Measurements from ENCODE around the gene GOLPH3. TPM values are rescaled to one million over a fixed set of nuclear protein-coding genes. Genes with fewer than 3 reads are reported as not detected.
"Not testable (repeated sequence)": the region's sequence is repeated elsewhere in the genome, so short reads cannot be mapped to it uniquely, and the experiment has no call there.

The GOLPH3 gene
- total and polyA plus RNA-seq, 7 donors = 23.0 to 55.3 (median 31.0) TPM

DNA sequence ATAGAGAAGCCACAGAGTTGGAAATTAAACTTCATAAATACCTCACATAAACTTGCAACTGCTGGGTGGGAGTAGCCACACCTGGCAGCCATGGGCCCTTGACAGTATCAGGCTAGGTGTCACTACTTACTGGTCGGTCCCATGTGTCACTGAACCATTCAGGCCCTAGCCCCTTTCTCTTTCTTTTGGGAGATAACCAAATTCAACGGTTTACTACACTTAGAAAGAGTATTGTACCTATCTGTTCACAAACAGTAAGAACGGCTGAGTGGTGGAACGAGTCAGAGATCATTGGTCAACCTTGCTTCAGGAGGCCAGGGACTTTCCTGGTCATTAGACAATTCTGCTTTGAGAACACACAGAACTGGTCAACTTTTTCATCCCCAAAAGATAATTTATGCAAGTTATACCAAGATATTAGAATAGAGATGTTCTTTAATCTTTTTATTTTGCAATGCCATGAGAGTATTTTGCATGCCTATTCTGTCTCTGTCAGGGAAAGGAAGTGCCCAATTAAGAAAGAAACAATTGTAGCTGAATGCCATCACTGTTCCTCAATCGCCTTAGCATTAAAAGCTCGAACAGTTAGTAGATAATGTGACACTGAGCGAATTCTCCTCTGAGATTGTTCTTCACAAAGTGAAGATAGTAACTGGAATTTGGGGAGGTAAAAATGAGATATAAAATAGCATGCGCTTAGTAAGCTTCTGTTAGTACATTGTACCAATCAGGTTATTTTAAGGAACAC is 50.9 kb downstream of the GOLPH3 start:
- ATAC-seq = no peak
- DNase-seq = no peak
- TF ChIP-seq, protein P1, sequence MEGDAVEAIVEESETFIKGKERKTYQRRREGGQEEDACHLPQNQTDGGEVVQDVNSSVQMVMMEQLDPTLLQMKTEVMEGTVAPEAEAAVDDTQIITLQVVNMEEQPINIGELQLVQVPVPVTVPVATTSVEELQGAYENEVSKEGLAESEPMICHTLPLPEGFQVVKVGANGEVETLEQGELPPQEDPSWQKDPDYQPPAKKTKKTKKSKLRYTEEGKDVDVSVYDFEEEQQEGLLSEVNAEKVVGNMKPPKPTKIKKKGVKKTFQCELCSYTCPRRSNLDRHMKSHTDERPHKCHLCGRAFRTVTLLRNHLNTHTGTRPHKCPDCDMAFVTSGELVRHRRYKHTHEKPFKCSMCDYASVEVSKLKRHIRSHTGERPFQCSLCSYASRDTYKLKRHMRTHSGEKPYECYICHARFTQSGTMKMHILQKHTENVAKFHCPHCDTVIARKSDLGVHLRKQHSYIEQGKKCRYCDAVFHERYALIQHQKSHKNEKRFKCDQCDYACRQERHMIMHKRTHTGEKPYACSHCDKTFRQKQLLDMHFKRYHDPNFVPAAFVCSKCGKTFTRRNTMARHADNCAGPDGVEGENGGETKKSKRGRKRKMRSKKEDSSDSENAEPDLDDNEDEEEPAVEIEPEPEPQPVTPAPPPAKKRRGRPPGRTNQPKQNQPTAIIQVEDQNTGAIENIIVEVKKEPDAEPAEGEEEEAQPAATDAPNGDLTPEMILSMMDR (IDR thresholded peaks at IDR 0.05) = no peak
- Histone ChIP-seq H3K4me3 (no peak overlapping the region), H3K27me3 (ENCODE audit: insufficient read depth in 3 of 3, low read length in 2 of 3) (no peaks in the 10 kb centered on the region), H3K9me3 (no peaks in the 10 kb centered on the region), H3K27ac (no peak overlapping the region), H3K4me1 (peaks cover 18% of the 10 kb centered on the region), H3K36me3 (ENCODE audit: insufficient read depth in 1 of 2, low read depth in 1 of 2) (peaks cover 0 to 62% of the 10 kb centered on the region in 2 donors)
- intact Hi-C loops (cut with DNase I) = no loop called here
- 89 to 91% (median 90%) methylated on average over 8 of the region's 8 CpGs for WGBS, 3 donors

DNA sequence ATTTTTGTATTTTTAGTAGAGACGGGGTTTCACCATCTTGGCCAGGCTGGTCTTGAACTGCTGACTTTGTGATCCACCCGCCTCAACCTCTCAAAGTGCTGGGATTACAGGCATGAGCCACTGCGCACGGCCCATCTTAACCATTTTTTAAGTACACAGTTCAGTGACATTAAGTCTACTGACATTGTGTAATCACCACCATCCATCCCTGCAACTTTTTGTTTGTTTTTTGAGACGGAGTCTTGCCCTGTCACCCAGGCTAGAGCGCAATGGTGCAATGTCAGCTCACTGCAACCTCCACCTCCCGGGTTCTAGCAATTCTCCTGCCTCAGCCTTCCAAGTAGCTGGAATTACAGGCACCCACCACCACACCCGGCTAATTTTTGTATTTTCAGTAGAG is 55.2 kb downstream of the GOLPH3 start:
- H3K27ac ChIP-seq; DNase-seq; H3K27me3 ChIP-seq (ENCODE audit: insufficient read depth in 3 of 3, low read length in 2 of 3); H3K4me1 ChIP-seq; intact Hi-C loops (cut with DNase I); H3K4me3 ChIP-seq; H3K9me3 ChIP-seq; ATAC-seq: not testable (repeated sequence)
- H3K36me3 ChIP-seq (ENCODE audit: insufficient read depth in 1 of 2, low read depth in 1 of 2) = peaks cover 0 to 64% of the 10 kb centered on the region in 2 donors
- WGBS, 3 donors = 97 to 98% (median 97%) methylated on average over 8 of the region's 8 CpGs

DNA sequence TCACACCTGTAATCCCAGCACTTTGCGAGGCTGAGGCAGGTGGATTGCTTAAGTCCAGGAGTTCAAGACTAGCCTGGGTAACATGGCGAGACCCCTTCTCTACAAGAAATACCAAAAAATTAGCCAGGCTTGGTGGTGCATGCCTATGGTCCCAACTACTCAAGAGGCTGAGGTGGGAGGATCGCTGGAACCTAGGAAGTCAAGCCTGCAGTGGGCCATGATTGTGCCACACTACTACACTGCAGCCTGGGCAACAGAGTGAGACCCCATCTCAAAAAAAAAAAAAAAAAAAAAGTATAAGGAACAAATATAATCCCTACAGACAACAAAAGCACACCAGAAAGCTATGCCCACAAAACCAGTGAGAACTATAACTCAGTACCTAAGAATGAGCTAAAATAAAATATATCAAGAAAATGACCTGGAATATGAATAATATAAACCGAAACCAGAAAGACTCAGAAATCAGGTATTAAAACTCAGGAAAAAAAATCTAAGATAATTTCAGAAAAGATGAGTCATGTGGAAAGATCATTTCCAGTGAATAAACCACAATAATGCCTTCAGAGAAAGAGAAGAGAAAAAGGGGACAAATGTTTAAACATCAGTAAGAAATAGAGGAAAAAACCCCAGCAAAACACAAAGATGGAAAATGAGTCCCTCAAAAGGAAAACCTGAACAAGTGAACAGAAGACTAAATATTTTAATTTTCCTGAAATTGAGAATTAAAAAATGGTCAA is 57.4 kb downstream of the GOLPH3 start:
- Histone ChIP-seq H3K9me3 (no peaks in the 10 kb centered on the region), H3K4me3 (no peak overlapping the region), H3K36me3 (ENCODE audit: insufficient read depth in 1 of 2, low read depth in 1 of 2) (peaks cover 3 to 66% of the 10 kb centered on the region in 2 donors), H3K4me1 (no peaks in the 10 kb centered on the region), H3K27me3 (ENCODE audit: insufficient read depth in 3 of 3, low read length in 2 of 3) (no peaks in the 10 kb centered on the region), H3K27ac (no peak overlapping the region)
- TF ChIP-seq, protein P1 (IDR thresholded peaks at IDR 0.05) = no peak
- no peak for ATAC-seq
- DNase-seq = no peak
- intact Hi-C loops (cut with DNase I) = no loop called here
- WGBS, 3 donors = 98 to 100% (median 99%) methylated on average over 4 of the region's 4 CpGs

DNA sequence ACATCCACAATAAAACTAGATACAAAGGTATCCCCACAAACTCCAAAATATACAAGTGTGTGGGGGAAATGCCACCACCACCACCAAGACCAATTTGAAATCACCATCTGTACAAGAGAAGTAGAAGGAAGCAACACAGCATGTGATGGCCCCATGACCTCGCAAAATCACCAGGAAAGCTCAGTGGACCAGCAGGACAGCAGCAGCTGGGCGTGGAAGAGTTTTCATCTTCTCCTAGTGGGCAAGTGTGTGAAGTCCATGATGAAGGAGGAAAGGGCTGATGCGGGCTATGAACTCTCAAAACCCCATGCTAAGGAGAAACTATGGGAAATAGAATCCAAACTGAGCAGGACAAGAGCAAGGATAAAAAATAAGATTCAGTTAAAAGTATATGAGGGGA is 58.1 kb downstream of the GOLPH3 start:
- Histone ChIP-seq H3K4me1 (no peaks in the 10 kb centered on the region), H3K27me3 (ENCODE audit: insufficient read depth in 3 of 3, low read length in 2 of 3) (no peaks in the 10 kb centered on the region), H3K9me3 (no peaks in the 10 kb centered on the region), H3K27ac (no peak overlapping the region), H3K4me3 (no peak overlapping the region), H3K36me3 (ENCODE audit: insufficient read depth in 1 of 2, low read depth in 1 of 2) (peaks cover 4 to 64% of the 10 kb centered on the region in 2 donors)
- intact Hi-C loops (cut with DNase I) = no loop called here
- TF ChIP-seq, protein P1 (IDR thresholded peaks at IDR 0.05) = no peak
- 81 to 93% (median 86%) methylated on average over 3 of the region's 3 CpGs for WGBS, 3 donors
- ATAC-seq (peak in 2 of 4 donors; percentile 40 to 52), DNase-seq (no peak)

- H3K4me3 ChIP-seq = no peak overlapping the region
- H3K4me1 ChIP-seq = no peaks in the 10 kb centered on the region
- DNase-seq (no peak), ATAC-seq (no peak)
- intact Hi-C loops (cut with DNase I) = no loop called here
- WGBS, 3 donors = 92 to 95% (median 93%) methylated on average over 5 of the region's 5 CpGs
- H3K36me3 ChIP-seq (ENCODE audit: insufficient read depth in 1 of 2, low read depth in 1 of 2) = peaks cover 11 to 86% of the 10 kb centered on the region in 2 donors
- no peaks in the 10 kb centered on the region for H3K27me3 ChIP-seq (ENCODE audit: insufficient read depth in 3 of 3, low read length in 2 of 3)
- TF ChIP-seq, protein P1 (IDR thresholded peaks at IDR 0.05) = no peak
- H3K9me3 ChIP-seq = no peaks in the 10 kb centered on the region
- no peak overlapping the region for H3K27ac ChIP-seq
Measured at GRCh38 chr5:32110111-32110696, 63.9 kb downstream of the GOLPH3 start.
